K562 (cell line): Measurements from ENCODE around the gene ZNF292. TPM values are rescaled to one million over a fixed set of nuclear protein-coding genes. Genes with fewer than 3 reads are reported as not detected.
"Not testable (repeated sequence)": the region's sequence is repeated elsewhere in the genome, so short reads cannot be mapped to it uniquely, and the experiment has no call there.

ENCODE experiments used
- ATAC-seq: fragments of 200-7000 bp; cut with Tn5 transposase; 3 replicates; pipeline ENCODE4 v1.9.1; 2020; ENCODE audit warnings: moderate library complexity
- BruUV-seq: library from RNA; stranded (reverse); fragments of 400-500 nt; replicated peaks from 2 replicates; lab custom pipeline; 2021; lab: Mats Ljungman, UMichigan
- CTCF ChIA-PET: fragments of 300-600 bp; formaldehyde crosslinking; extraction: SDS; loops from one replicate; lab custom pipeline; 2021; ENCODE audit warnings: low intra/inter-chr PET ratio; lab: Yijun Ruan, JAX
- POLR2A ChIA-PET: fragments of 300-600, 350-650 bp; sonication (Branson Sonifier 250); formaldehyde crosslinking; extraction: SDS; loops from one replicate; lab custom pipeline; 2021; ENCODE audit warnings: antibody characterized with exemption, inconsistent platforms; lab: Yijun Ruan, JAX
- DNase-seq, 4 experiments: peaks; one replicate each; pipeline versions ENCODE4 v3.0.0 to v3.0.0-alpha.2; 2011 to 2018; ENCODE audit warnings: low spot score in 3 of 4, mixed read lengths in 3 of 4; ENCODE audit errors: extremely low read depth in 1 of 4
- FAIRE-seq: peaks from 2 replicates; lab custom pipeline; 2011; peaks lifted over from hg19 to GRCh38; lab: Jason Lieb, UNC
- H2AFZ ChIP-seq: 2 replicates; pipeline ENCODE4 v1.6.0; 2011; ENCODE audit warnings: low read depth, low read length, control low read depth, inconsistent platforms
- H3K27ac ChIP-seq: fragments of 200-600 bp; 3 replicates; pipeline ENCODE4 v1.8.0; 2011; ENCODE audit warnings: low read depth, mild to moderate bottlenecking, control low read depth, inconsistent platforms, low read length, moderate library complexity, mixed read lengths; ENCODE audit errors: extremely low read depth
- H3K27me3 ChIP-seq, 2 experiments: fragments of 300-600 bp in 1 of 2; 2 replicates in 1 of 2; 3 replicates in 1 of 2; pipeline versions ENCODE4 v1.6.0 to v1.8.0; 2011; ENCODE audit warnings: inconsistent platforms in 2 of 2, low read length in 2 of 2, mild to moderate bottlenecking in 1 of 2, mixed read lengths in 1 of 2, moderate library complexity in 1 of 2; ENCODE audit not compliant: control insufficient read depth in 2 of 2, insufficient read depth in 2 of 2
- H3K36me3 ChIP-seq: fragments of 300-600 bp; 3 replicates; pipeline ENCODE4 v1.8.0; 2011; ENCODE audit warnings: mild to moderate bottlenecking, low read length, inconsistent platforms; ENCODE audit not compliant: control insufficient read depth, insufficient read depth
- H3K4me1 ChIP-seq, 2 experiments: fragments of 200-600 bp in 1 of 2; replicated peaks in 1 of 2; 2 replicates in 1 of 2; 3 replicates in 1 of 2; pipeline versions ENCODE4 v1.5.1 to v1.8.0; 2011; ENCODE audit warnings: inconsistent platforms in 2 of 2, low read length in 2 of 2, mild to moderate bottlenecking in 1 of 2, mixed read lengths in 1 of 2, moderate library complexity in 1 of 2; ENCODE audit not compliant: control insufficient read depth in 2 of 2, insufficient read depth in 2 of 2
- H3K4me2 ChIP-seq: 2 replicates; pipeline ENCODE4 v1.6.1; 2011; ENCODE audit warnings: low read length, control low read depth, inconsistent platforms, mixed read lengths; ENCODE audit not compliant: insufficient read depth
- H3K4me3 ChIP-seq: fragments of 200-600 bp; sonication (generic), shearing (Covaris generic); 2 replicates; pipeline ENCODE4 v1.5.1; 2016; ENCODE audit warnings: control low read depth, inconsistent platforms
- H3K79me2 ChIP-seq: fragments of 200-600 bp; 3 replicates; pipeline ENCODE4 v1.8.0; 2011; ENCODE audit warnings: low read length, inconsistent platforms; ENCODE audit not compliant: control insufficient read depth, insufficient read depth
- H3K9ac ChIP-seq, 2 experiments: 2 replicates each; pipeline versions ENCODE4 v1.6.0 to v1.6.1; 2011; ENCODE audit warnings: low read depth in 2 of 2, low read length in 2 of 2, control low read depth in 1 of 2, inconsistent platforms in 1 of 2, mild to moderate bottlenecking in 1 of 2, mixed read lengths in 1 of 2; ENCODE audit not compliant: insufficient read depth in 1 of 2
- H3K9me1 ChIP-seq: one replicate; pipeline ENCODE4 v1.6.0; 2011; ENCODE audit warnings: inconsistent platforms, mild to moderate bottlenecking, low read length, moderate library complexity; ENCODE audit not compliant: control insufficient read depth, insufficient read depth
- H3K9me3 ChIP-seq: replicated peaks from 2 replicates; pipeline ENCODE4 v1.5.1; 2011; ENCODE audit warnings: low read depth, low read length, inconsistent platforms; ENCODE audit not compliant: control insufficient read depth, insufficient read depth
- H4K20me1 ChIP-seq: replicated peaks from 2 replicates; pipeline ENCODE4 v1.6.1; 2011; ENCODE audit warnings: low read length, inconsistent platforms, mixed read lengths; ENCODE audit not compliant: control insufficient read depth, insufficient read depth
- MAFG ChIP-seq: fragments of 450-650 bp; conservative IDR thresholded peaks from 2 replicates; pipeline ENCODE4 v1.6.1; 2016; ENCODE audit warnings: missing genetic modification characterization, missing compliant biosample characterization
- MEF2A ChIP-seq: IDR thresholded peaks from 2 replicates; pipeline ENCODE4 v1.6.1; 2011; ENCODE audit warnings: low read depth, mild to moderate bottlenecking, low read length, moderate library complexity; ENCODE audit not compliant: control insufficient read depth
- TCF7L2 ChIP-seq: fragments of 150-350 bp; IDR thresholded peaks from 2 replicates; pipeline ENCODE4 v1.6.1; 2016; ENCODE audit warnings: low read depth, mild to moderate bottlenecking, low read length, moderate library complexity
- ZNF77 ChIP-seq: fragments of 250-450 bp; sonication (Bioruptor Pico); IDR thresholded peaks from 2 replicates; pipeline ENCODE4 v1.5.0; 2020
- WGBS: fragments of 100-300 bp; shearing (Covaris generic); methylation state at CpG from one replicate; pipeline ENCODE4 v1.1.6; 2016; ENCODE audit warnings: low coverage, mixed read lengths; ENCODE audit not compliant: insufficient coverage; ENCODE audit errors: missing lambda C conversion rate; 5-methylcytosine and 5-hydroxymethylcytosine counted together
- in situ Hi-C: fragments of 300-500 bp; cut with MboI; formaldehyde crosslinking; loops from 4 replicates; pipeline ENCODE4 v1.15.0; 2018; ENCODE audit warnings: inconsistent platforms, mixed read lengths
- intact Hi-C: fragments of 100-400 bp; cut with micrococcal nuclease; formaldehyde crosslinking; loops from 2 replicates; pipeline ENCODE4 v1.14.2; 2022
- polyA plus RNA-seq, 8 experiments: library from polyadenylated mRNA; depleted of rRNA in 4 of 8; stranded (reverse) in 5 of 8; unstranded in 3 of 8; fragments of >200 nt; fragmentation: Nextera tagmentation in 2 of 8; fragmentation: Illumina TruSeq in 1 of 8; extraction: Ambion mirVana in 2 of 8; extraction: Trizol in 1 of 8; gene quantifications; 2 replicates each; pipeline versions ENCODE4 v1.2.1 to v1.2.3, GENCODE V29; 2011 to 2014; ENCODE audit warnings: inconsistent platforms in 1 of 8, missing spikeins in 1 of 8
- total RNA-seq, 7 experiments: library from RNA; depleted of rRNA in 6 of 7; stranded (reverse); fragments of >200 nt in 6 of 7; fragmentation: Illumina TruSeq in 2 of 7; extraction: Trizol in 2 of 7; gene quantifications; 2 replicates each; pipeline versions ENCODE4 v1.2.1 to v1.2.3, GENCODE V29; 2011 to 2021; ENCODE audit warnings: low replicate concordance in 1 of 7
- TF ChIP-seq, protein P1 (sequence below): sonication (generic); formaldehyde crosslinking; IDR thresholded peaks from 2 replicates; pipeline ENCODE4 v1.8.0; 2022; ENCODE audit warnings: mild to moderate bottlenecking, missing genetic modification reagents

ZNF292 gene
- total and polyA plus RNA-seq, 9 of the 15 experiments (the other 6 are each of a cell fraction or from before 2014, with no cell fraction given): 4.4 to 17.1 (median 12.8) TPM

DNA sequence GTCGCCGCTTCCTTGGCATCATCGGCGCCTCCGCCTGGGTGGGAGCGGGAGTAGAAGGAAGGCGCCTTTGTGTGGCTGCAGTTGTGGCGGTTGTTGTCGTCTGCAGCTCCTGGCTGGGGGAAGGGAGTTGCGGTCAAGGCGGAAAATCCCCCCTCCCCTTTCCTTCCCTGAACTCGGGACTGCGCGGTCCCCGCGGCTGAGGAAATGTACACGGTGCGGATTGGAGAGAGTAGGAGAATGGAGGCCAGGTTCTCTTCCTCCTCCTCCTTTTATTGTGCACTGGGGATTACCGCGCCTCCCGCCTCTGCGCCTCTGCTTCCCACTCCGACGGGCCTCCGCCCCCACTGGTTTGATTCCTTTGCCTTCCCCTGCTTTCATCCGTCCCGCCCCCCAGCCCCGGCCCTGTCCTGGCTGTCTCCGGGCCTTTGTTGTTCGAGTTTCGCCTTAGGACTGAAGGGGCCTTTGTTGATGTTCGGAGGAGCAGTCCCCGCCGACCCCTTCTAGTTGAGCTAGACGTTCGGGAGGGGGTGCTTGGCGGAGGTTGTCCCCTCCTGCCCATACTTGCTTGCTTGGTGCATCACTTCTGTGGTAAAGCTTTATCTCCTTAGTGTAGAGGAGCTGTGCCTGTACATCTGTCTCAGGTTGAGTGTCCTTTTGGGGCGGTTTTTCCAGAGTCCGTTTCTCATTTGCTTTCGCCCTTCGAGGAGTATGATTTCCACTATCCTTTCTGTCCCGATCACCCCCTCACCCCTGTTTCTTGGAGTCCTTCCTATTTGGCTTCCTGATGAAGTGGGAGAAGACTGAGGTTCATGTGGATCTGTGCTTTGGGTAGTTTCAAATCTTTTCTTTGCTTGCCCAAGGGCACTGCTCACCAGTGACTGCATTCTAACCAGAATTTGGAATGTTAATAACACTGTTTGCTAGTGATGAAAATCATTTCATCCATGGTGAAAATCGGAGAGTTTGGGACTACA, 764 bp downstream of the ZNF292 start (continued):
- TF ChIP-seq, protein P1, sequence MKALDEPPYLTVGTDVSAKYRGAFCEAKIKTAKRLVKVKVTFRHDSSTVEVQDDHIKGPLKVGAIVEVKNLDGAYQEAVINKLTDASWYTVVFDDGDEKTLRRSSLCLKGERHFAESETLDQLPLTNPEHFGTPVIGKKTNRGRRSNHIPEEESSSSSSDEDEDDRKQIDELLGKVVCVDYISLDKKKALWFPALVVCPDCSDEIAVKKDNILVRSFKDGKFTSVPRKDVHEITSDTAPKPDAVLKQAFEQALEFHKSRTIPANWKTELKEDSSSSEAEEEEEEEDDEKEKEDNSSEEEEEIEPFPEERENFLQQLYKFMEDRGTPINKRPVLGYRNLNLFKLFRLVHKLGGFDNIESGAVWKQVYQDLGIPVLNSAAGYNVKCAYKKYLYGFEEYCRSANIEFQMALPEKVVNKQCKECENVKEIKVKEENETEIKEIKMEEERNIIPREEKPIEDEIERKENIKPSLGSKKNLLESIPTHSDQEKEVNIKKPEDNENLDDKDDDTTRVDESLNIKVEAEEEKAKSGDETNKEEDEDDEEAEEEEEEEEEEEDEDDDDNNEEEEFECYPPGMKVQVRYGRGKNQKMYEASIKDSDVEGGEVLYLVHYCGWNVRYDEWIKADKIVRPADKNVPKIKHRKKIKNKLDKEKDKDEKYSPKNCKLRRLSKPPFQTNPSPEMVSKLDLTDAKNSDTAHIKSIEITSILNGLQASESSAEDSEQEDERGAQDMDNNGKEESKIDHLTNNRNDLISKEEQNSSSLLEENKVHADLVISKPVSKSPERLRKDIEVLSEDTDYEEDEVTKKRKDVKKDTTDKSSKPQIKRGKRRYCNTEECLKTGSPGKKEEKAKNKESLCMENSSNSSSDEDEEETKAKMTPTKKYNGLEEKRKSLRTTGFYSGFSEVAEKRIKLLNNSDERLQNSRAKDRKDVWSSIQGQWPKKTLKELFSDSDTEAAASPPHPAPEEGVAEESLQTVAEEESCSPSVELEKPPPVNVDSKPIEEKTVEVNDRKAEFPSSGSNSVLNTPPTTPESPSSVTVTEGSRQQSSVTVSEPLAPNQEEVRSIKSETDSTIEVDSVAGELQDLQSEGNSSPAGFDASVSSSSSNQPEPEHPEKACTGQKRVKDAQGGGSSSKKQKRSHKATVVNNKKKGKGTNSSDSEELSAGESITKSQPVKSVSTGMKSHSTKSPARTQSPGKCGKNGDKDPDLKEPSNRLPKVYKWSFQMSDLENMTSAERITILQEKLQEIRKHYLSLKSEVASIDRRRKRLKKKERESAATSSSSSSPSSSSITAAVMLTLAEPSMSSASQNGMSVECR (CRISPR knock-in tag): peak; percentile 8; the same call in 1 of the 2 replicates
- TF ChIP-seq TCF7L2 (no peak), MEF2A (no peak), MAFG (tag) (no peak), ZNF77 (no peak)

DNA sequence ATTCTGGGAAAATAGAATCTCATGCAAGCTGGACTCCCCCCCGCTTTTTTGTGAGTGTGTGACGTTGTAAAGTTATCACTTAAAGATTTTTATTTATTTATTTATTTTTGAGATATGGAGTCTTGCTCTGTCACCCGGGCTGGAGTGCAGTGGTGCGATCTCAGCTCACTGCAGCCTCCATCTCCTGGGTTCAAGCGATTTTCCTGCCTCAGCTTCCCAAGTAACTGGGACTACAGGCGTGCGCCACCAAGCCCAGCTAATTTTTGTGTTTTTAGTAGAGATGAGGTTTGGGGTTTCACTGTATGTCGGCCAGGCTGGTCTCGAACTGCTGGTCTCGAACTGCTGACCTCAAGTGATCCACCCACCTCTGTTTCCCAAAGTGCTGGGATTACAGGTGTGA, 2.2 kb downstream of the ZNF292 start:
- H3K27ac ChIP-seq, H3K4me3 ChIP-seq, BruUV-seq, H3K27me3 ChIP-seq, CTCF ChIA-PET, ATAC-seq, DNase-seq, H3K9ac ChIP-seq, H3K4me2 ChIP-seq, H3K9me1 ChIP-seq, H3K9me3 ChIP-seq, H2AFZ ChIP-seq, H3K36me3 ChIP-seq, in situ Hi-C loops, FAIRE-seq: not testable (repeated sequence)
- Histone ChIP-seq H3K4me1 (peaks cover 4 to 13% of the 10 kb centered on the region in 2 experiments; a peak in 3 of 5 replicates), H3K79me2 (peaks cover 81% of the 10 kb centered on the region), H4K20me1 (peaks cover 24% of the 10 kb centered on the region)
- intact Hi-C loops: loop anchor here (5.0 kb wide), 1 partner anchor 110 kb away; no protein-coding TSS in a partner anchor
- POLR2A ChIA-PET: interaction anchor here (1.0 to 1.3 kb wide), 2 partner anchors 9 to 16 kb away, joined by 3 read pairs; no protein-coding TSS in a partner anchor
- 88% methylated on average over 10 of the region's 10 CpGs for WGBS
